Fibroblast of lung (primary cell): ENCODE data around the gene MGAT5. TPM values are rescaled to one million over a fixed set of nuclear protein-coding genes. Genes with fewer than 3 reads are reported as not detected.

Experiments
- DNase-seq, 2 donors: peaks; one replicate each; pipeline versions ENCODE4 v3.0.0 to v3.0.0-alpha.2; 2010; ENCODE audit warnings: low read depth in 2 of 2
- H2AFZ ChIP-seq: 2 replicates; pipeline ENCODE4 v1.5.1; 2012; ENCODE audit warnings: low read length, control low read depth, inconsistent platforms
- H3K27ac ChIP-seq: 2 replicates; pipeline ENCODE4 v1.5.1; 2011; ENCODE audit warnings: low read length, control low read depth; ENCODE audit not compliant: insufficient read depth
- H3K27me3 ChIP-seq: 2 replicates; pipeline ENCODE4 v1.5.1; 2011; ENCODE audit warnings: mild to moderate bottlenecking, low read length; ENCODE audit not compliant: control insufficient read depth, insufficient read depth
- H3K36me3 ChIP-seq: 2 replicates; pipeline ENCODE4 v1.5.1; 2011; ENCODE audit warnings: low read length; ENCODE audit not compliant: control insufficient read depth, insufficient read depth
- H3K4me1 ChIP-seq: 2 replicates; pipeline ENCODE4 v1.5.1; 2011; ENCODE audit warnings: low read length; ENCODE audit not compliant: control insufficient read depth, insufficient read depth; ENCODE audit errors: extremely low read depth
- H3K4me2 ChIP-seq: 2 replicates; pipeline ENCODE4 v1.5.1; 2011; ENCODE audit warnings: low read length, control low read depth; ENCODE audit not compliant: insufficient read depth; ENCODE audit errors: extremely low read depth
- H3K4me3 ChIP-seq, 4 experiments: fragments of 200-600 bp in 1 of 4; sonication (generic) in 1 of 4; replicated peaks in 1 of 4; 2 replicates each; pipeline ENCODE4 v1.5.1; 2011 to 2016; ENCODE audit warnings: low read length in 4 of 4, low read depth in 3 of 4, mild to moderate bottlenecking in 3 of 4, control low read depth in 2 of 4, inconsistent platforms in 1 of 4, mixed read lengths in 1 of 4; ENCODE audit not compliant: insufficient read depth in 1 of 4; ENCODE audit errors: control extremely low read depth in 1 of 4
- H3K79me2 ChIP-seq: 2 replicates; pipeline ENCODE4 v1.5.1; 2012; ENCODE audit warnings: mild to moderate bottlenecking, low read length, inconsistent platforms; ENCODE audit not compliant: control insufficient read depth, insufficient read depth
- H3K9ac ChIP-seq: 2 replicates; pipeline ENCODE4 v1.5.1; 2011; ENCODE audit warnings: mild to moderate bottlenecking, low read length, control low read depth; ENCODE audit not compliant: insufficient read depth
- H3K9me3 ChIP-seq: 2 replicates; pipeline ENCODE4 v1.5.1; 2012; ENCODE audit warnings: low read depth, low read length; ENCODE audit not compliant: control insufficient read depth, insufficient read depth
- H4K20me1 ChIP-seq: 2 replicates; pipeline ENCODE4 v1.5.1; 2011; ENCODE audit warnings: low read length; ENCODE audit not compliant: control insufficient read depth, insufficient read depth; ENCODE audit errors: extremely low read depth
- EZH2 ChIP-seq: IDR thresholded peaks from 2 replicates; pipeline ENCODE4 v1.5.1; 2012; ENCODE audit warnings: low read length, control low read depth, mild to moderate bottlenecking; ENCODE audit errors: missing control alignments
- polyA minus RNA-seq: library from RNA; depleted of rRNA, polyadenylated mRNA; stranded (reverse); fragments of >200 nt; gene quantifications from 2 replicates; pipeline ENCODE4 v1.2.3, GENCODE V29; 2011; ENCODE audit warnings: low replicate concordance
- polyA plus RNA-seq, 2 donors: library from polyadenylated mRNA; depleted of rRNA in 1 of 2; stranded (reverse) in 1 of 2; unstranded in 1 of 2; fragments of >200 nt; gene quantifications; 2 replicates each; pipeline ENCODE4 v1.2.1, GENCODE V29; 2011 to 2012; ENCODE audit warnings: missing spikeins in 1 of 2
- total RNA-seq: library from RNA; depleted of rRNA; stranded (reverse); fragments of >200 nt; gene quantifications from 2 replicates; pipeline ENCODE4 v1.2.1, GENCODE V29; 2014
- TF ChIP-seq, protein P1 (sequence below), 2 donors: IDR thresholded peaks in 1 of 2; conservative IDR thresholded peaks in 1 of 2; 1 replicate in 1 of 2; 2 replicates in 1 of 2; pipeline ENCODE4 v1.5.1; 2011 to 2012; ENCODE audit warnings: low read length in 2 of 2, control low read depth in 1 of 2, inconsistent platforms in 1 of 2, low read depth in 1 of 2, mild to moderate bottlenecking in 1 of 2

MGAT5 gene, protein sequence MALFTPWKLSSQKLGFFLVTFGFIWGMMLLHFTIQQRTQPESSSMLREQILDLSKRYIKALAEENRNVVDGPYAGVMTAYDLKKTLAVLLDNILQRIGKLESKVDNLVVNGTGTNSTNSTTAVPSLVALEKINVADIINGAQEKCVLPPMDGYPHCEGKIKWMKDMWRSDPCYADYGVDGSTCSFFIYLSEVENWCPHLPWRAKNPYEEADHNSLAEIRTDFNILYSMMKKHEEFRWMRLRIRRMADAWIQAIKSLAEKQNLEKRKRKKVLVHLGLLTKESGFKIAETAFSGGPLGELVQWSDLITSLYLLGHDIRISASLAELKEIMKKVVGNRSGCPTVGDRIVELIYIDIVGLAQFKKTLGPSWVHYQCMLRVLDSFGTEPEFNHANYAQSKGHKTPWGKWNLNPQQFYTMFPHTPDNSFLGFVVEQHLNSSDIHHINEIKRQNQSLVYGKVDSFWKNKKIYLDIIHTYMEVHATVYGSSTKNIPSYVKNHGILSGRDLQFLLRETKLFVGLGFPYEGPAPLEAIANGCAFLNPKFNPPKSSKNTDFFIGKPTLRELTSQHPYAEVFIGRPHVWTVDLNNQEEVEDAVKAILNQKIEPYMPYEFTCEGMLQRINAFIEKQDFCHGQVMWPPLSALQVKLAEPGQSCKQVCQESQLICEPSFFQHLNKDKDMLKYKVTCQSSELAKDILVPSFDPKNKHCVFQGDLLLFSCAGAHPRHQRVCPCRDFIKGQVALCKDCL
- total RNA-seq: 75.0 and 301 TPM in 2 replicates
- polyA plus RNA-seq: 102 and 270 TPM in 2 replicates
- 70.3 and 192 TPM in 2 replicates for polyA plus RNA-seq (2012)
- 167 and 577 TPM in 2 replicates for polyA minus RNA-seq

- H3K4me2 ChIP-seq: no peak within 1 kb of the TSS
- no peak within 1 kb of the TSS for H2AFZ ChIP-seq
- no peaks in the 10 kb centered on the region for H3K36me3 ChIP-seq
- no peaks in the 10 kb centered on the region for H4K20me1 ChIP-seq
- H3K79me2 ChIP-seq: peaks cover 36% of the 10 kb centered on the region
- no peaks in the 10 kb centered on the region for H3K27me3 ChIP-seq
- no peaks in the 10 kb centered on the region for H3K9me3 ChIP-seq
- DNase-seq: no peak
- H3K27ac ChIP-seq: no peak within 1 kb of the TSS
- no peak within 1 kb of the TSS for H3K9ac ChIP-seq
- peaks cover 10% of the 10 kb centered on the region for H3K4me1 ChIP-seq
- H3K4me3 ChIP-seq: no peak within 1 kb of the TSS
- TF ChIP-seq, protein P1, sequence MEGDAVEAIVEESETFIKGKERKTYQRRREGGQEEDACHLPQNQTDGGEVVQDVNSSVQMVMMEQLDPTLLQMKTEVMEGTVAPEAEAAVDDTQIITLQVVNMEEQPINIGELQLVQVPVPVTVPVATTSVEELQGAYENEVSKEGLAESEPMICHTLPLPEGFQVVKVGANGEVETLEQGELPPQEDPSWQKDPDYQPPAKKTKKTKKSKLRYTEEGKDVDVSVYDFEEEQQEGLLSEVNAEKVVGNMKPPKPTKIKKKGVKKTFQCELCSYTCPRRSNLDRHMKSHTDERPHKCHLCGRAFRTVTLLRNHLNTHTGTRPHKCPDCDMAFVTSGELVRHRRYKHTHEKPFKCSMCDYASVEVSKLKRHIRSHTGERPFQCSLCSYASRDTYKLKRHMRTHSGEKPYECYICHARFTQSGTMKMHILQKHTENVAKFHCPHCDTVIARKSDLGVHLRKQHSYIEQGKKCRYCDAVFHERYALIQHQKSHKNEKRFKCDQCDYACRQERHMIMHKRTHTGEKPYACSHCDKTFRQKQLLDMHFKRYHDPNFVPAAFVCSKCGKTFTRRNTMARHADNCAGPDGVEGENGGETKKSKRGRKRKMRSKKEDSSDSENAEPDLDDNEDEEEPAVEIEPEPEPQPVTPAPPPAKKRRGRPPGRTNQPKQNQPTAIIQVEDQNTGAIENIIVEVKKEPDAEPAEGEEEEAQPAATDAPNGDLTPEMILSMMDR (conservative IDR thresholded peaks at IDR 0.05 in 1 of 2, IDR thresholded peaks at IDR 0.05 in 1 of 2; ENCODE audit: low read depth in 1 of 2, low read length in 2 of 2): no peak
- TF ChIP-seq EZH2: no peak
Observed at GRCh38 chr2:134253804-134254203, at the start of gene MGAT5. Gene MGAT5 (plus strand): TSS chr2:134254072. CDS start chr2:134254404, 332 bp downstream.

DNA sequence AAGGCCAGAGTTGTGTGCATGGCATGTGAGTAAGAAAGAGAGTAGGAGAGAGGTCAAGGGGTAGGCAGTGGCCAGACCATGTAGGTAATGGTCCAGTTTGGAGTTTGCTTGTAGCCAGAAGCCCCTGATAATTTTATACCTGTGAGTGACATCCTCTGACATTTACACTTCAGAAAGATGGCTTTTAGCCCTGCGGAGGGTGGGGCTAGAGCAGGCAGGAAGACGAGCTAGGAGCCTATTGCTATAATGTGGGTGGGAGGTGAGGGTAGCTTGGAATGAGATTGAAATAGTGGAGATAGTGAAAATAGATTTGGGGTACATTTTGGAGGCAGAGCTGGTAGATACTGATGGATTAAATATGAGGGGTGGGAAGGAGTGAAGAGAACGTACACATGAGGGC lies 48.8 kb upstream of the MGAT5 start:
- Histone ChIP-seq H2AFZ (no peak overlapping the region), H3K79me2 (peaks cover 36% of the 10 kb centered on the region), H3K9me3 (no peaks in the 10 kb centered on the region), H3K4me1 (peaks cover 11% of the 10 kb centered on the region), H3K4me2 (no peak overlapping the region), H3K36me3 (no peaks in the 10 kb centered on the region), H3K27me3 (no peaks in the 10 kb centered on the region), H3K4me3 (no peak overlapping the region), H3K27ac (no peak overlapping the region), H4K20me1 (no peaks in the 10 kb centered on the region), H3K9ac (no peak overlapping the region)
- DNase-seq: no peak
- TF ChIP-seq, protein P1 (conservative IDR thresholded peaks at IDR 0.05 in 1 of 2, IDR thresholded peaks at IDR 0.05 in 1 of 2; ENCODE audit: low read depth in 1 of 2, low read length in 2 of 2): no peak
- no peak for TF ChIP-seq EZH2

DNA sequence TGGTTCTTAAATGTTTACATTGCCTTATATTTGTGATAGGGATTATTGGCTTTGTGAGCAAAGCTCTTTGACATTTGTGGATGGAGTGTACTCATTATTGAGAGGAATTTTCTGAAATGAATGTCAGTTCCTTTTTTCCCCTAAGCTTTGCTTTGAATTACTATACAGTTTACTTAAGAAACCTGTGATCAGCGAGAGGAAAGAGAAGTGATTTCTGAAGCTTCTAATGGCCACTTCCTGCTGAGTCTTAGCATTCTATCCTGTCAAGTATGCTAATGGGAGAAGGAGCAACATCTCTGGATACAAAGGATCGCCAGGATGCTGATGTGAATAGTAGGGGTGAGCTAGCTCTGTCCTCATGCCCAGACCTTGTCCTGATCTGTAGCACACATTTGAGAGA lies 47.8 kb upstream of the MGAT5 start:
- no peaks in the 10 kb centered on the region for H4K20me1 ChIP-seq
- H2AFZ ChIP-seq: no peak overlapping the region
- H3K27ac ChIP-seq: no peak overlapping the region
- no peaks in the 10 kb centered on the region for H3K9me3 ChIP-seq
- H3K9ac ChIP-seq: no peak overlapping the region
- H3K4me3 ChIP-seq: no peak overlapping the region
- H3K27me3 ChIP-seq: no peaks in the 10 kb centered on the region
- no peak overlapping the region for H3K4me2 ChIP-seq
- peaks cover 28% of the 10 kb centered on the region for H3K79me2 ChIP-seq
- no peaks in the 10 kb centered on the region for H3K36me3 ChIP-seq
- peak in 1 of 2 donors; percentile 10 for DNase-seq
- peaks cover 11% of the 10 kb centered on the region for H3K4me1 ChIP-seq
- TF ChIP-seq, protein P1 (conservative IDR thresholded peaks at IDR 0.05 in 1 of 2, IDR thresholded peaks at IDR 0.05 in 1 of 2; ENCODE audit: low read depth in 1 of 2, low read length in 2 of 2): no peak
